ENCODE data around the gene DGCR2. TPM values are rescaled to one million over a fixed set of nuclear protein-coding genes. Genes with fewer than 3 reads are reported as not detected.
"Not testable (repeated sequence)": the region's sequence is repeated elsewhere in the genome, so short reads cannot be mapped to it uniquely, and the experiment has no call there.

Gene DGCR2
- total RNA-seq, 2 donors from 2014 or later: 24.4 to 28.5 TPM

DNA sequence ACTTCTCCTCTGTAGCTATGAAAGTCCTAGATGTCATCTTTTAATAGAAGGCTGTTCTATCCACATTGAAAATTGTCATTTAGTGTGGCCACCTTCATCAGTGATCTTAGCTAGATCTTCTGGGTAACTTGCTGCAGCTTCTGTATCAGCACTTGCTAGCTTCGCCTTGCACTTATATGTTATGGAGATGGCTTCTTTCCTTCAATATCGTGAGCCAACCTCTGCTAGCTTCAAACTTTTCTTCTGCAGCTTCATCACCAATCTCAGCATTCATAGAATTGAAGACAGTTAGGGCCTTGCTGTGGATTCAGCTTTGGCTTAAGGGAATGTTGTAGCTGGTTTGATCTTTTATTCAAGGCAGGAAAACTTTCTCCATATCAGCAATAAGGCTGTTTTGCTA lies 122.1 kb downstream of the DGCR2 start:
- not testable (repeated sequence) for H3K4me1 Mint-ChIP-seq (ENCODE audit: low read depth); H3K9me3 Mint-ChIP-seq; H3K4me3 Mint-ChIP-seq; DNase-seq; H3K27ac Mint-ChIP-seq; ATAC-seq (replicated peaks in 1 of 2); H3K36me3 Mint-ChIP-seq (ENCODE audit: insufficient read depth in 2 of 2)
- H3K27me3 Mint-ChIP-seq (ENCODE audit: low read depth): peaks cover 26% of the 10 kb centered on the region

GRCh38 chr22:18999416-18999815 lies 122.8 kb downstream of the DGCR2 start:
- ATAC-seq (replicated peaks in 1 of 2): no peak
- Mint-ChIP-seq H3K4me1 (ENCODE audit: low read depth) (no peaks in the 10 kb centered on the region), H3K27me3 (ENCODE audit: low read depth) (peaks cover 26% of the 10 kb centered on the region), H3K9me3 (no peaks in the 10 kb centered on the region), H3K36me3 (ENCODE audit: insufficient read depth in 2 of 2) (no peaks in the 10 kb centered on the region), H3K4me3 (no peak overlapping the region), H3K27ac (no peak overlapping the region)
- DNase-seq: no peak

- no peak for ATAC-seq (replicated peaks in 1 of 2)
- H3K27me3 Mint-ChIP-seq (ENCODE audit: low read depth): peaks cover 26% of the 10 kb centered on the region
Observed at GRCh38 chr22:18999008-18999407, 123.2 kb downstream of the DGCR2 start.

GRCh38 chr22:18997925-18998315 lies 124.3 kb downstream of the DGCR2 start:
- Mint-ChIP-seq H3K4me3 (no peak overlapping the region), H3K27ac (no peak overlapping the region), H3K36me3 (ENCODE audit: insufficient read depth in 2 of 2) (no peaks in the 10 kb centered on the region), H3K9me3 (no peaks in the 10 kb centered on the region), H3K4me1 (ENCODE audit: low read depth) (no peaks in the 10 kb centered on the region), H3K27me3 (ENCODE audit: low read depth) (peaks cover 18% of the 10 kb centered on the region)
- DNase-seq (no peak), ATAC-seq (replicated peaks in 1 of 2) (no peak)

More at GRCh38 chr22:18999008-18999407, 123.2 kb downstream of the DGCR2 start:
- peak; percentile 14 to 30 for DNase-seq
- Mint-ChIP-seq H3K27ac (no peak overlapping the region), H3K4me1 (ENCODE audit: low read depth) (no peaks in the 10 kb centered on the region), H3K4me3 (no peak overlapping the region), H3K9me3 (no peaks in the 10 kb centered on the region), H3K36me3 (ENCODE audit: insufficient read depth in 2 of 2) (no peaks in the 10 kb centered on the region)

DNA sequence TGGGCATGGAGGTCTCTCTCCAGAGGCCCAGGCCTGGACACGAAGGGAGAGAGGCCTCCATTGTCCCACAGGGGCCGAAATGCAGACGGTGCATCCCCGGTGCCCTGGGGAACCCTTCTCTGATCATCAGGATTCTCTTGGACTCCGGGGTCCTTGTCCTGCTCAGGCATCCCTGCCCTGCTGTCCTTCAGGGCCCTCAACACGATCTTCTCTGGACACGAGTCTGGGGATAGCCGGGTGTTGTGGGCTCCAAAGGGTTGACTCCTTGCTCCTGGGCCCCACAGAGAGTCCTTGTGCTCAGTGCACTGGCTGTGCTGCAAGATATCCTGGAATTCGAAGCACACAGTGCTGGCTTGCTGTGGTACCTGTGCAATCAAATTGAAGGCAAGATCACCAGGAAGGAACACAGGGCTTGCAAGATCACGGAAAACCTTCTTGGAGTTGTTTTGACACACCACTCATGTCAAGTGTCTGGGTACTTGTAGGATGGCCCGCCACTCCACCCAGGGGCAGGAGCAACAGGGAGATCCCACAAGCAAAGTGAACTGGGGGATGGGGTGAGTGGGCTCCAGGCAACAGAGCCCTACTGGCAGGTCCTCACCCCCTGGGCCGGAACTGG lies 124.8 kb downstream of the DGCR2 start:
- no peak overlapping the region for H3K27ac Mint-ChIP-seq
- no peaks in the 10 kb centered on the region for H3K4me1 Mint-ChIP-seq (ENCODE audit: low read depth)
- no peaks in the 10 kb centered on the region for H3K36me3 Mint-ChIP-seq (ENCODE audit: insufficient read depth in 2 of 2)
- peaks cover 15% of the 10 kb centered on the region for H3K27me3 Mint-ChIP-seq (ENCODE audit: low read depth)
- no peaks in the 10 kb centered on the region for H3K9me3 Mint-ChIP-seq
- no peak for DNase-seq
- no peak for ATAC-seq (replicated peaks in 1 of 2)
- no peak overlapping the region for H3K4me3 Mint-ChIP-seq

GRCh38 chr22:18996376-18996900 lies 125.8 kb downstream of the DGCR2 start:
- no peaks in the 10 kb centered on the region for H3K36me3 Mint-ChIP-seq (ENCODE audit: insufficient read depth in 2 of 2)
- no peak overlapping the region for H3K27ac Mint-ChIP-seq
- DNase-seq (no peak), ATAC-seq (replicated peaks in 1 of 2) (no peak)
- no peaks in the 10 kb centered on the region for H3K9me3 Mint-ChIP-seq
- H3K27me3 Mint-ChIP-seq (ENCODE audit: low read depth): peaks cover 15% of the 10 kb centered on the region
- H3K4me3 Mint-ChIP-seq: no peak overlapping the region
- H3K4me1 Mint-ChIP-seq (ENCODE audit: low read depth): no peaks in the 10 kb centered on the region

GRCh38 chr22:18995327-18995711 lies 126.9 kb downstream of the DGCR2 start:
- no peak overlapping the region for H3K27ac Mint-ChIP-seq
- H3K9me3 Mint-ChIP-seq: no peaks in the 10 kb centered on the region
- peaks cover 15% of the 10 kb centered on the region for H3K27me3 Mint-ChIP-seq (ENCODE audit: low read depth)
- no peaks in the 10 kb centered on the region for H3K36me3 Mint-ChIP-seq (ENCODE audit: insufficient read depth in 2 of 2)
- DNase-seq: no peak
- no peak overlapping the region for H3K4me3 Mint-ChIP-seq
- no peak for ATAC-seq (replicated peaks in 1 of 2)
- H3K4me1 Mint-ChIP-seq (ENCODE audit: low read depth): no peaks in the 10 kb centered on the region

GRCh38 chr22:18994701-18995326 lies 127.4 kb downstream of the DGCR2 start:
- no peak for DNase-seq
- H3K4me3 Mint-ChIP-seq: no peak overlapping the region
- H3K4me1 Mint-ChIP-seq (ENCODE audit: low read depth): no peaks in the 10 kb centered on the region
- ATAC-seq (replicated peaks in 1 of 2): no peak
- peaks cover 15% of the 10 kb centered on the region for H3K27me3 Mint-ChIP-seq (ENCODE audit: low read depth)
- H3K9me3 Mint-ChIP-seq: no peaks in the 10 kb centered on the region
- H3K36me3 Mint-ChIP-seq (ENCODE audit: insufficient read depth in 2 of 2): no peaks in the 10 kb centered on the region
- H3K27ac Mint-ChIP-seq: no peak overlapping the region

DNA sequence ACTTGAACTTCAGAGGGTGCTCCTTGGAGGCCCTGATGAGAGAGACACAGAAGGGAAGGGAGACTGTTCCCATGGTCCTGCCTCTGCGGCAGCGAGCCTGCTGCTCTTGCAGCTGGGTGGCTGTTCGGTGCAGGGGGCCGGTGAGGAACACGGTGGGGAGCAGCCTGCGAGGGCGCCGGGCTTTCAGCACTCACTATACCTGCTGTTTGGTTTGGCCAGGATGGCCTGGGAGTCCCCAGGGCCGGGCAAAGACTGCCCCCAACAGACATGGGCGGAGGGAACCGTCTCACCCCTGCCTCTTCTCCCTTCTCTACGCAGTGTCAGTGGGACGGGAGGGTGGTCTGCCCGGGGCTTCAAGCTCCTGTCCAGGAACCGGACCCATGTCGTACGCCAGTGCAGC lies 128.2 kb downstream of the DGCR2 start:
- Mint-ChIP-seq H3K9me3 (no peaks in the 10 kb centered on the region), H3K36me3 (ENCODE audit: insufficient read depth in 2 of 2) (no peaks in the 10 kb centered on the region), H3K4me1 (ENCODE audit: low read depth) (no peaks in the 10 kb centered on the region), H3K27me3 (ENCODE audit: low read depth) (peaks cover 15% of the 10 kb centered on the region), H3K27ac (no peak overlapping the region), H3K4me3 (no peak overlapping the region)
- no peak for DNase-seq
- no peak for ATAC-seq (replicated peaks in 1 of 2)

DNA sequence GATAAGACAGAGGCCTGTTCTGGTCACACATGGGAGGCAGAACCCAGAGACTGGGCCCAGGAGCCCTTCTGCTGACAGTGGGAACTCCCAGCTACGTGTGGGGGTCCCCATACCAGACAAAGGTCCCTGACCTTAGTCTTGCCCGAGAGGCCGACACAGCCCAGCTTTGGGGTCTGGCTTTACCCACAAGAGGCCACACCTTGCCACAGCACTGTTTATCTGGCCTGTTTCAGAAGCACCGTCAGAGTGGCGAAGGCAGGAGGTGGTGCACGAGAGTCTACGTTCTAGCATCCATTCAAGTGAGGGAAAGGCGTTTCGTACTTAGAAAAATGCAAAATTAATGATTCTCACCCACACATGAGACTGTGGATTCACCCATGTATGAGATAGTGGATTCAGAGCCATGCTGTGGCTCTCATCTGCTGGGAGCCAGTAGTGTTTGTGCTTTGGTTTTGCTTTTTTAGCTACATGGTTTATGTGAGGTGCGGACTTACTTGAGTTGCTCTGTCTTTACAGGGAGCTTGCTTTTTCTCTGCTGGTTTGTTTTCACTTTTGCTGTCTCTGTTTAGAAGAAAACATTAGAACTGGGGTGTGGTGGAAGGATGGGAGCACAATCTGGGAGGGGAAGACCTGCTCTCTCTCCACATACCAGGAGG lies 129.5 kb downstream of the DGCR2 start:
- Mint-ChIP-seq H3K27ac (no peak overlapping the region), H3K4me3 (no peak overlapping the region), H3K27me3 (ENCODE audit: low read depth) (peaks cover 13% of the 10 kb centered on the region), H3K36me3 (ENCODE audit: insufficient read depth in 2 of 2) (no peaks in the 10 kb centered on the region), H3K9me3 (no peaks in the 10 kb centered on the region), H3K4me1 (ENCODE audit: low read depth) (no peaks in the 10 kb centered on the region)
- ATAC-seq (replicated peaks in 1 of 2): no peak
- no peak for DNase-seq

- DNase-seq (no peak), ATAC-seq (replicated peaks in 1 of 2) (no peak)
- Mint-ChIP-seq H3K4me3 (no peak overlapping the region), H3K27me3 (ENCODE audit: low read depth) (peaks cover 6% of the 10 kb centered on the region), H3K36me3 (ENCODE audit: insufficient read depth in 2 of 2) (no peaks in the 10 kb centered on the region), H3K27ac (no peak overlapping the region), H3K9me3 (no peaks in the 10 kb centered on the region), H3K4me1 (ENCODE audit: low read depth) (no peaks in the 10 kb centered on the region)
Observed at GRCh38 chr22:18991821-18992442, 130.3 kb downstream of the DGCR2 start.

DNA sequence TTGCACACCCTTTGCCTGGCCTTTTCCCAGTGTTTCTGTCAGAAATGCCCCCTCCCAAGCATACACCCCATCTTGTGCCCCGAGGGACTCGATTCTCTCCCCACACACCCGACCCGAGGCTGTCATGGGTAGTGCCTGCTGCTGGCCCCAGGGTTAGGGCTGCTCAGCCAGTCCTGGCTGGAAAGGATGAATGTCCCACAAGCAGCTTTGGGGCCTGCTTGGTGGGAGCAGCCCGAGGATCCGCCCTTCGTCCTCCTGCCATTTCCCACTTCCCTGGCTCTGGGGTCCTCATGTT lies 131.1 kb downstream of the DGCR2 start:
- Mint-ChIP-seq H3K9me3 (no peaks in the 10 kb centered on the region), H3K27me3 (ENCODE audit: low read depth) (no peaks in the 10 kb centered on the region), H3K36me3 (ENCODE audit: insufficient read depth in 2 of 2) (no peaks in the 10 kb centered on the region), H3K4me3 (no peak overlapping the region), H3K4me1 (ENCODE audit: low read depth) (no peaks in the 10 kb centered on the region), H3K27ac (no peak overlapping the region)
- no peak for ATAC-seq (replicated peaks in 1 of 2)
- DNase-seq: no peak

- Mint-ChIP-seq H3K9me3 (no peaks in the 10 kb centered on the region), H3K4me3 (no peak overlapping the region), H3K27me3 (ENCODE audit: low read depth) (no peaks in the 10 kb centered on the region), H3K27ac (no peak overlapping the region), H3K4me1 (ENCODE audit: low read depth) (no peaks in the 10 kb centered on the region), H3K36me3 (ENCODE audit: insufficient read depth in 2 of 2) (no peaks in the 10 kb centered on the region)
- DNase-seq (no peak), ATAC-seq (replicated peaks in 1 of 2) (no peak)
Observed at GRCh38 chr22:18990355-18991137, 131.7 kb downstream of the DGCR2 start.

Measured in activated T-cell treated with anti-CD3 and anti-CD28 coated beads, Interleukin-2, amount 50 U/mL, for 72 hours (primary cell).